GM12892 (cell line): ENCODE data around the gene MYO18B.

ENCODE experiments used
- POLR2A ChIP-seq: IDR thresholded peaks from 2 replicates; pipeline ENCODE4 v1.6.1; 2011; ENCODE audit warnings: low read depth, low read length, control low read depth
- POLR2AphosphoS5 ChIP-seq: IDR thresholded peaks from 2 replicates; pipeline ENCODE4 v1.6.1; 2011; ENCODE audit warnings: low read depth, low read length, control low read depth
- TAF1 ChIP-seq: IDR thresholded peaks from 2 replicates; pipeline ENCODE4 v1.6.1; 2011; ENCODE audit warnings: low read depth, mild to moderate bottlenecking, control low read depth, low read length, borderline replicate concordance

DNA sequence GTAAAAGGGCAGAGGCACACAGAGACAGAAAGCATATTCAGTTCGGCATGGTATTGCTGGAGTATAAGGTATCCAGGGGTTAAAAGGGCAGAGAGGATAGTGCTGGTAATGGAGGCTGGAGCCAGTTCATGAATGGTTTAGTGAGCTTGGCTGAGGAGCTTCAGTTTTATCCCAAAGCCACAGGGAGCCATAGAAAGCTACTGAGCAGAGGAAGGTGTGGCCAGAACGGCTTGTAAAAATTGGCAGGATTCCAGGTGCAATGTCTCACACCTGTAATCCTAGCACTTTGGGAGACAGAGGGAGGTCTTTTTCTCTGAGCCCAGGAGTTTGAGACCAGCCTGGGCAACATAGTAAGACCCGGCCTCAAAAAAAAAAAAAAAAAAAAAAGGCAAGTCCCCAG is 186.1 kb downstream of the MYO18B start:
- TF ChIP-seq POLR2AphosphoS5: no peak
- no peak for TF ChIP-seq TAF1
- TF ChIP-seq POLR2A: no peak
